HG02970 (cell line): ENCODE results near the gene ZNF281.
A peak's percentile ranks its signal among the peaks of the same experiment; 100 is the strongest.
"Not testable (repeated sequence)": the region's sequence is repeated elsewhere in the genome, so short reads cannot be mapped to it uniquely, and the experiment has no call there.

ENCODE experiments used
- ATAC-seq: cut with Tn5 transposase; IDR thresholded peaks from one replicate; pipeline ENCODE4 v1.9.1; 2021; ENCODE audit warnings: mild to moderate bottlenecking, moderate library complexity, moderate number of reproducible peaks; ENCODE audit not compliant: unreplicated experiment, low FRiP score

ZNF281 gene

DNA sequence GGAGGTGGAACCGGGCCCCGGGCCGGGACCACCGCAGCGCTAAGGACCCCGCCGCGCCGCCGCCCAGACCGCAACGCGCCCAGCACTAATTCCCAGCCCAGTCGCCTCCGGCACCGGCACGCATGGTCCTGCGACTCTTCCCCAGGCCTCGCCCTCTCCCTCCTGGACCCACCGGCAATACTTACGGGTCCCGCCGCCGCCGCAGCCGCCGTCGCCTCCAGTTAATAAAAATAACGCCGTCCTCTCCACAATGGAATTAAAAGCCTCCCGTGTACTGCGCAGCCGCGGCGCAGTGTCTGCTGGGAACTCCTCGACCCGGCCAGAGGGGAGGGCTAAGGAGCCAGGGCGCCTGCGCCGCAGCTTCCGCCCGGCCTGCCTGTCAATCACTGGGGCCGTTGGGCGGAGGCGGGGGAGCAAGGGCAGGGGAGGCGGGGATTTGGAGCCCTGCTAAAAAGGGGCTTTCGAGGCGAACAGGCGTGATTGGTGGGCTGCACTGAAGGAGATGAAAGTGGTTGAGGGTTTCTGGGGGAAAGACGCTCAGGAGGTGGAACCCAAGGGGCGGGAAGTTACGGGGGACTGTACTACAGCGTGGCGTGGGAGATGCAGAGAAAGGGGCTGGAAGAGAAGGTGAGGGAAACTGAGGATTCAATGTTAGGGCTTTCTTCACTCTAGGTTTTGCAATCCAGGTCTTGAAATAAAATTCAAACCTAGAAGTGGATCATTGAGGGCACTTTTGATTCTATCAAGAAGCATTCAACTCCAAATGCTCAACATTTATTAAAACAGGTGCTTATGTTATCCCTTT lies at the start of gene ZNF281:
Gene ZNF281, minus strand, starts transcription at position 276 of the 805 bp plus-strand sequence. CDS start 331 bp downstream, outside the sequence.
- ATAC-seq = peak; percentile 91

DNA sequence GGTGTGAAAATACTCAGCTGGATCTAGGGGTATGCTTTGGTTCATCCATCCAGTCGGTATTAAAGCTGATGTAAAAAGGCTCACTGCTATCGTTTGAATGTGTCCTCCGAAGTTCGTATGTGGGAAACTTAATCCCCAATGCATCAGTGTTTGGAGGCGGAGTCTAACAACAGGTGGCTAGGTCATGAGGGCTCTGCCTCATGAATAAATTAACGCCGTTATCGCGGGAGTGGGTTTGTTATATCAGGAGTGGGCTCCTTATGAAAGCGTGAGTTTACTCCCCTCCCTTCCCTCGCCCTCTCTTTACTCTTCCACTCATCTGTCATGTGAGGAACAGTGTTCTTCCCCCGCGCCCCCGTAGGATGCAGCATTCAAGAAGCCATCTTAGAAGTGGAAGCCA lies 48.9 kb upstream of the ZNF281 start:
- ATAC-seq = no peak

GRCh38 chr1:200457810-200458209 lies 48.0 kb upstream of the ZNF281 start:
- ATAC-seq = no peak

GRCh38 chr1:200454425-200454824 lies 44.6 kb upstream of the ZNF281 start:
- no peak for ATAC-seq

GRCh38 chr1:200453553-200453905 lies 43.7 kb upstream of the ZNF281 start:
- ATAC-seq = no peak

- no peak for ATAC-seq
These were observed 43.2 kb upstream of the ZNF281 start for GRCh38 chr1:200452850-200453552.

GRCh38 chr1:200448034-200448762 lies 38.4 kb upstream of the ZNF281 start:
- ATAC-seq = peak; percentile 67

- ATAC-seq = no peak
These were observed 35.4 kb upstream of the ZNF281 start for GRCh38 chr1:200445213-200445612.

DNA sequence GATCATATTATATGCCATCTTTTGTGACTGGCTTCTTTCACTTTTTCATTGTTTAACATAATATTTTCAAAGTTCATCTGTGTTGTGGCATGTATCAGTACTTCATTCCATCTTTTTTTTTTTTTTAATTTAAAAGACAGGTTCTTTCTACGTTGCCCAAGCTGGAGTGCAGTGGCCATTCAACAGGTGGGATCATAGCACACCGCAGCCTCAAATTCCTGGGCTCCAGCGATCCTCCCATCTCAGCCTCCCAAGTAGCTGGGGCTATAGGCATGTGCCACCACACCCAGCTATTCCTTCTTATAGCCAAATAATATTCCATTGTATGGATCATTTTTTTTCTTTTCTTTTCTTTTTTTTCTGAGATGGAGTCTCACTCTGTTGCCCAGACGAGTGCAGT lies 34.6 kb upstream of the ZNF281 start:
- ATAC-seq = no peak

DNA sequence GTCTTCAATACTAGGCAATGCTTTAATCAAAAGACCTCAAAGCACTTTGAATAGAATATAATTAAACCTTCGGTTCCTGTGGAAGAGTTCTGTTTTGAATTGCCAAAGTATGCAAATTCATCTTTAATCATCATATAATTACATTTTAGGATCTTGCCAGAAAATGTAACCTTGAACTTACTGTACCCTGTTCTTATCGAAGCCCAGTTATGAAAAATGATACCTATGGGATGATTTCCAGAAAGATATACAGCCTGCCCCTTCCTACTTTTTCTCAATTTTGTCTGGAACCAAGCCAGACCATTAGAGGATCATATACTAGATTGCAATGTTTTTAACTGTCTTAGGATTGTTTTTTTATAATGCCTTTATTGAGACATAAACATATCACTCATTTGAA lies 34.0 kb upstream of the ZNF281 start:
- no peak for ATAC-seq

GRCh38 chr1:200442537-200443156 lies 32.8 kb upstream of the ZNF281 start:
- ATAC-seq = no peak

DNA sequence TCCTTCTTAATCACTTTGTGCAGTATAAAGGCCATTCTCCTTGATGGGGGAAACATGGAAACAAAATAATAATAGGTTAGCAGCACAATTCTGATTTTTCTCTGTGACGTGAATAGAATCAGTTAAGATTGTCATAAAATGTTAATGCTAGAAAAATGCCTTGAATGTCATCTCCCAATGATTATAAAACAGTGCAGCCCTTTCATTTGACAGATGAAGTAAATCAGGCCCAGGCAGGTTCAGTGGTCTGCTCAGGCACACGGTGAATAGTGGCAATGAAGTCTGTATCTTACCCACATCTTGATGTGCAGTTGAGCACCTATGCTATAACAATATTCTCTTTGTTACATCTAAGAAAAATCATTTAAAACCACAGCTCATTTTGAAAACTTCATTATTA lies 32.2 kb upstream of the ZNF281 start:
- ATAC-seq = no peak

DNA sequence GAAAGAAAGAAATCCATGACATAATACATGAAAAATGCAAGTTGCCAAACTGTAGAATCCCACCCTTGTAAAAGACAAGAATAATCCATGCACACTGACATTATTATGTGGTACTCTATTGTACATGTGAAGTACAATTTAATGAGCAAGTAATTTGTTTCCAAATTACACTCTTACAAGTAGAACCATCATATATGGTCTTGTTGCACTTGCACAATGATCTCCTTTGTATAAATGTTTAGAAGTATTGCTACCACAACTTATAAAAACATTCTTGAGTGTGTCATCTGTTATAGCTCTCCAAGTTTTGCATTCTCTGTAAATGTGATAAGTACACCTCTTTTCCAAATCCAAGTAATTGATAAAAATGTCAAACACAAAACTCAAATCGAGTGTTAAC lies 29.1 kb upstream of the ZNF281 start:
- ATAC-seq = no peak

DNA sequence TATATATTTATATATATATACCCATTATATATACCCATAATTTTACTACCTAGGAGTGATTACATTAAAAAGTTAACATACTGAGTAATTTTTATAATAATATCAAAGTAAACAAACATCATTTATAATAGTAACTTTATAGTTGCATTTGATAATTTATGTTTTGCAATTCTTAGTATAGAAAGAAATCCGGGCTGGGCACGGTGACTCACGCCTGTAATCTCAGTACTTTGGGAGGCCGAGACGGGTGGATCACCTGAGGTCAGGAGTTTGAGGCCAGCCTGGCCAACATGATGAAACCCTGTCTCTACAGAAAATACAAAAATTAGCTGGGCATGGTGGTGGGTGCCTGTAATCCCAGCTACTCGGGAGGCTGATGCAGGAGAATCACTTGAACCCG lies 28.6 kb upstream of the ZNF281 start:
- ATAC-seq = not testable (repeated sequence)

DNA sequence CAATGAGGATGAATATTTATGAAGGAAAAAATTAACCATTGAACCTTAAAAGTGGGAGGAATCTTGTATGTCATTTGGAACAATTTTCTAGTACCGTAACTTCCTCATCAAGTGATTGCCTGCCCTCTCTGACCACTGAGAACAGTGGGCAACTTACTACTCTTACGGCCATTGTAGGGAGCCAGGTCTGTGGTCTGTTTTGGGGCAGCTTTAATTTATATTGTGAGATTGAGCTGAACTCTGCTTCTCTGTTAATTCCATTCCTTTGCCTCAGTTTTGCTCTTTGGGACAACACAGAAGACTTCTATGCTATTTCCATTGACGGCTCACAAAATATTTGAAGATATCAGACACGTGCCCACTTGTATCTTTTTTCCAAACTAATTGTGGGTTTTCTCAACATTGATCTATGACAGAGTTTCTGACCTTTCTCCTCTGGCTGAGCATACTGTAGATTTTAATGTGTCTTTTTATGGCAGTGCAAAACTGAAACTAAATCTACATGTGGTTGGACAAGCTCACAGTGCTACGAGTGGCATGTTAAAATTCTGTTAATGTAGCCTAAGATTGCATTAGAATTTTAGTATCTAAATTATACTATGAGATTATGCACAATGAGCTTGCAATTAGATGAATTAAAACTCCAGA lies 27.8 kb upstream of the ZNF281 start:
- ATAC-seq = no peak

GRCh38 chr1:200437088-200437487 lies 27.3 kb upstream of the ZNF281 start:
- ATAC-seq = no peak

DNA sequence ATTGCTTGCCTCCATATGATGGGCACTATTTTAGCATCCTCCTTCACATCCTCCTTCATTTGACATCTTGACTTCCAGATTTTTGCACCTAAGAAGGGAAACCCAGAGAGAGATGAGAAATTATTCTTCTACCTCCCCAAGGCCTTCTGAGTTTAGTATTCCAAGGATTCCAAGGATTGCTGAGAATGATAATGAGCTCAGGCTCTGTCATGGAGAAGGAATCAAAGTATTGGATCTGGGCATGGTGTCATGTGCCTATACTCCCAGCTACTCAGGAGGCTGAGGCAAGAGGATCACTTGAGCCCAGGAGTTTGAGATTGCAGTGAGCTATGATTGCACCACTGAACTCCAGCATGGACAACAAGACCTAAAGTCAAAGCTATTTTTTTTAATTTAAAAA lies 26.6 kb upstream of the ZNF281 start:
- ATAC-seq = no peak

DNA sequence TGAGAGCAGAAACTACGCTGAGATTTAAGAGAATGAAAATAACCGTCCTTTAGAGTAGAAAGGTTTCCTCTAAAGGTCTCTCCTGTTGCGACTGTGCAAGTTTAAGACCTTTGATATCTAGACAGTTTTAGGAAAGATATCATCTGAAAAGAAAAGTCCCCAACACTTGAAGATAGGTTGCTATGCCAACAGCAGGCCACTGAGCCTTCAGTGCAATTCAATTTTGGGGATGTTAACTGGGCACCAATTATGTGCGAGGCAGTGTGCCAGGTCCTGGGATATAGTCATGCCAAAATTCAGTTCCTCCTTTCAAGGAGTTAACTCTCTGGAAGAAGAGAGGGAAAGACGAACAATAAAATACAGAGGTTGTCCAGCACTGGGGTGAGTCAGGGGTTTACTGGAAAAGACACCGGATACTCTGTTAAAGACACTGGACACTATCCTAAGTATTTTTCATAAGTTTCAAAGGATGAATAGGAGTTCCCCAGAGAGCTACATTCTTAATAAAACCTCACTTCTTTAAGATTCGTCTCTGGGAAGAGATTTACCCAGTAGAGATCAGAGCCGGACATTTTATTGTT lies 25.5 kb upstream of the ZNF281 start:
- no peak for ATAC-seq

DNA sequence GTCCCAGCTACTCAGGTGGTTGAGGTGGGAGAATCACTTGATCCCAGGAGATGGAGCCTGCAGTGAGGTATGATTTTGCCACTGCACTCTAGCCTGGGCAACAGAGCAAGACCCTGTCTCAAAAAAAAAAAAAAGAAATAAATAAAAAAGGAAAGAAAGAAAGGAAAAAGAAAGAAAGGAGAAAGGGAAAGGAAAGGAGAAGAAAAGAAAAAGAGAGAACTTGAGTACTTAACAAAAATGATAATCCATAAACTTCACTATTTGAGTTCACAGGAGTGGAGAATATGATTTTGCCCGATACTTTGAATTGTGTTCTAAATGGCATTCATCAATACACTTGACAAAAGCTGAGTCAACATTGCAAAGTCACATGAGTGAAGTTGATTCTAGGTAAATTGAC lies 23.8 kb upstream of the ZNF281 start:
- no peak for ATAC-seq

- no peak for ATAC-seq
These were observed 22.8 kb upstream of the ZNF281 start for GRCh38 chr1:200432586-200432985.
